Esophagus squamous epithelium (tissue), 4 donors: Measurements from ENCODE around the gene HMCN1.

Experiments used
- CTCF ChIP-seq, 6 experiments: fragments of 450-650 bp in 4 of 6; fragments of 200-600 bp in 2 of 6; sonication (generic) in 2 of 6; IDR thresholded peaks; one replicate each; pipeline ENCODE4 v1.5.1; 2016 to 2019; ENCODE audit warnings: antibody characterized with exemption in 6 of 6, mild to moderate bottlenecking in 4 of 6, moderate library complexity in 4 of 6
- POLR2A ChIP-seq, 4 donors: fragments of 450-650 bp; IDR thresholded peaks; one replicate each; pipeline ENCODE4 v1.6.1; 2017; ENCODE audit warnings: antibody characterized with exemption in 4 of 4, mild to moderate bottlenecking in 4 of 4, moderate library complexity in 3 of 4

GRCh38 chr1:185787238-185787637 is 53.0 kb downstream of the HMCN1 start:
- TF ChIP-seq POLR2A (IDR thresholded peaks at IDR 0.05) (no peak), CTCF (IDR thresholded peaks at IDR 0.05) (no peak)
